NCI-H510A (cell line): ENCODE results near the gene ADARB2.

Experiments used
- DNase-seq: peaks from one replicate; lab custom pipeline; 2025; lab: John Stamatoyannopoulos, UW

ADARB2 gene

DNA sequence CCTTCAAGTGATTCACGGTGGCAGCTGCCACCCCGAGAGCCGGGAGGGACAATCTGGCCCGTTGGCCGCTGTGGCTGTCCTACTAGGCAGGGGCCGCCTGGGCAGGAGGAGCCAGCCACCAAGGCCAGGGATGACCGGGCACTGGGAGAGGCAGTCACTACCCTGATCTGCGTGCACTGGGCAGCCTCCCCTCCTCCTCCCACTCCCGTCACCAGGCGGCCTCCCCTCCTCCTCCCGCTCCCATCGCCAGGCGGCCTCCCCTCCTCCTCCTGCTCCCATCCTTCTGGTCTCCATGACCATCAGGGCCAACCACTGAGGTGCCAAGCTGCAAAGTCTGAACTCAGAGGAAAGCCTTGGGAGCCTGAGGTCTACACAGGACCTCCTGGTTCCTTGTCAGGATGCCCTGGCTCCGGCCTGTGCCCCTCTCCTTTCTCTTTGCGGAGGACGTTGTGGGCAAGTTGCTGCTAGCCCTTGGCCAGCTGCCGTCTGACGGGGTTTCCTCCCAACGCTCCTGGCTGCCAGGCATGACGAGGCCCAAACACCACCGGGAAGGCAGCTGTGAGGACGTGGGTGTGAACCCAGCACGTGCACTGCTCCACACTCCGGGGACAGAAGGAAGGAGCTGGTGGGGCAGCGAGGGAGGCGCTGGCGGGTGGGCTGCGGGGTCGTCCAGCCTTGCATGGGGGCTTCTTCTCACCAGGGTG lies 550.0 kb downstream of the ADARB2 start:
- peak; percentile 46 for DNase-seq

- DNase-seq, result no peak
These were observed 550.7 kb downstream of the ADARB2 start for GRCh38 chr10:1186683-1186990.

GRCh38 chr10:1185911-1186682 lies 551.2 kb downstream of the ADARB2 start:
- no peak for DNase-seq

DNA sequence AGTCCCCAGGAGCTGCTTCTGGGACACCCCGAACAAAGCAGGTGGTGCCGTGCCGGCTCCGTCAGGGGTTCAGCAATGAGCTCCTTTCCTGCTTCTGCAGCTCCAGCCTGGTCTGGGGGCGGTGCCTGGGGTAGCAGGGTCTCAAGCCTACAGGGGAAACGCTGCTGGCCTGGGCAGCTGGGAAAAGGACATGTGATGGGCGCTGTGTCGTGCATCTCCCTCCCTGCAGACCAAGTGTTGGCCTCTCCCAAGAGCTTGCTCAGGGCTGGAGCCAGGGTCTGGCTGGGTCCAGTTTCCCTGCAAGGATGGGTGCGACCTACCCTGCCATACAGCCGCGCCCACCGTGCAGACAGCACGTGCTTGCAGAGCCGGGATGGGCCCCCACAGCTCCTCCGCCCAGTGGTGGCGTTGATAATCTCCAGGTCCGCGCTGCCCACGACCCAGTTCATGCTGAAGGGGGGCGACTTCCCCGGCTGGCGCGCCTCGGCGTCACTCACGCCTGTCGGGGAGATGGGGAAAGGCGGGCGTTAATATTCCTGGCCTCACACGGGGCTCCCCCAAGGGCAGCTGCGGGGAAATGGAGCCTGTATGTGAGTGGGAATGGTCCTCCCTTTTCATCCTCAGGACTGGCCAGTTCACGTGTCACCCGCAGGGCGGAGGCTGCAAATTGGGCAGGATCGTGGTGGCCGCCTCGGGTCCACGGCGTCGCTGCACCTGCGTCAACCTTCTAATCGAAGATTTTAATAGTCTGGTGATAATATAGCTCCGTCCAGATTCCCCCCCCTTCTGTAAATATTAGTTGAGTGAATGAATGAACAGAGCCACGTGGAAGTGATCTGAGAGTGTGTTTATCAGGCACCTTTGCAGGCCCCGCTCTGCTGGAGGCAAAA lies 552.5 kb downstream of the ADARB2 start:
- DNase-seq, result no peak

- DNase-seq, result no peak
These were observed 553.6 kb downstream of the ADARB2 start for GRCh38 chr10:1183701-1184100.

DNA sequence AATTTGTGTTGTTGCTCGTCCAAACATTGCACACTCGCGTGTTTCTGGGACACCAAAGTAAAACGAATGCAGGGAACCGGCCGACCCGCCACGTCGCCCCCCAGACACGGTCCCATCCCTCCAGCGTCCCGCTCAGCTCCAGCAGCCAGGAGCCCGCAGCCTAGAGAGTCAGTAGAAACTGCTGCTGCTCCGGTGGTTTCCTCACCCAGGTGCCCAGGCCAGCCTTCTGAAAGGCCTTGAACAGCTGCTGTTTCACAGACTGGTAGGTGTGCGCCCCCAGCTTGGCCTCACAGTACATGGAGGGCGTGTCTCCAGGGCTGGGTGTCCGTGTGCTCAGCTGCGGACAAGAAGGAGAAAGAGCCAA lies 554.3 kb downstream of the ADARB2 start:
- peak; percentile 91 for DNase-seq

DNA sequence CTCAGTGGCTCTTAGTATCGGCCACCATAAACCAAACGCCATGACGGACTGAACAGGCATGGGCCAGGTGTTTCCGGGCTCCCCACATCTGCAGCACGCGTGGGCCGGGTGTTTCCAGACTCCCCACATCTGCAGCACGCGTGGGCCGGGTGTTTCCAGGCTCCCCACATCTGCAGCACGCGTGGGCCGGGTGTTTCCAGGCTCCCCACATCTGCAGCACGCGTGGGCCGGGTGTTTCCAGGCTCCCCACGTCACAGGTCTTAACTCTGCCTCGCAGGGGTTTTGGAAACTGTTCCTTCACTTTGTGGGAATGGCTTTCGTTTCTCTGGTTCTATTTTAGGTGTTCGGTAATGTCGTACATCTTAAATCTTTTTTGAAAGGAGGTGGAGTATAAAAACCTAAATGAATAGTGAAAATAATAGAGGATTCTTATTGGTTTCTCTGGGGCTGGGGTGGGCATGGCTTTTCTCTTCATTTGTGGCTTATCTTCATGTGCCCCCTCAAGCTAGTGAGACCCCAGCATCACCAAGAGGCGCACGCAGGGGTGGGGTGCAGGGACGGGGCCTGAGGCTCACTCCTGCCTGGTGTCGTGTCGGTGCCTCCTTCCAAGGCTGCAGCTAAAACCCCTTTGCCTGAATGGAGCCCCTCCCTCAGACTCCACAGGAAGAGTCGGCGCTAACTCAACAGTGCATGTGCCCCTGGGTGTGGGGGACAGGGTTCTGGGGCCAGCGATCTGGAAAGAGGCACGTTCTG lies 554.9 kb downstream of the ADARB2 start:
- DNase-seq, result no peak

- DNase-seq, result no peak
These were observed 556.5 kb downstream of the ADARB2 start for GRCh38 chr10:1180836-1181235.

DNA sequence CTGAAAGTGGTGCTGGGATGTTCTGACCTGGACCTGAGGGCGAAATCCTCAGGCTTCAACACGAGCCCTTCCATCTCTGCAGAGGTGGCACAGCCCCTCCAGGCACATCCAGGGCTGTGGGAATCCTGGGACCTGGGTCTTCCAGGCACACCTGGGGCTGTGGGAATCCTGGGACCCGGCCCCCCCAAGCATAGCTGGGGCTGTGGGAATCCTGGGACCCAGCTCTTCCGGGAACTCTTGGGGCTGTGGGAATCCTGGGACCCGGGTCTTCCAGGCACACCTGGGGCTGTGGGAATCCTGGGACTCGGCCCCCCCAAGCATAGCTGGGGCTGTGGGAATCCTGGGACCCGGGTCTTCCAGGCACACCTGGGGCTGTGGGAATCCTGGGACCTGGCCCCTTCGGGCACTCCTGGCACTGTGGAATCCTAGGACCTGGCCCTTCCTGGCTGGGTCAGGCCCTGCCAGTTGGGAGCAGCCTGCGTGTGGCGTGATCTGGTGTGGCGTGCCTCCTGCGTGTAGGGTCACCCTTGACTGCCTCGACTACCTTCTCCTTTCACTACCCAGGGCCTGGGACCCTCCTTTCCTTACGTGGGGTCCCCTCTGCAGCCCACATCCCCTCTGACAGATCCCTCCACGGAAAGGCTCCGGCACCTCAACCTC lies 557.1 kb downstream of the ADARB2 start:
- no peak for DNase-seq

- no peak for DNase-seq
These were observed 557.8 kb downstream of the ADARB2 start for GRCh38 chr10:1179346-1180070.

DNA sequence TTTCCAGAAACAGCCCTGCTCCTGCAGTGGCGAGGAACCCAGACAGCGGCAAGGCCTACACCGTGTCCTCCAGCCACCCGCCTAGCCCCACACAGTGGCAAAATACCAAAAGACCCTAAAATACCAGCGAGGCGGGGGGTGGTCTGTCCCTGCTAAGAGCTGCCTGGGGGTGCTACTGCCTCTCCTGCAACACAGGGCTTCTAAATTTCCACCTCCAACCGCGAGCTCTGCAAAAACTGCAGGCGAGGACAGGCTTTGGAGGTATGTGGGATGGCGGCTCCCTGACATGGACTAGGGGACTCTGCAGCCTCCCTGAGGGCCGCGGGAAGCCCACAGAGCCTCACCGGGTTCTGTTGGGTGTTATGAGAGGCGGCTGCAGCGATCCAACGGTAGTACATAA lies 558.8 kb downstream of the ADARB2 start:
- no peak for DNase-seq

DNA sequence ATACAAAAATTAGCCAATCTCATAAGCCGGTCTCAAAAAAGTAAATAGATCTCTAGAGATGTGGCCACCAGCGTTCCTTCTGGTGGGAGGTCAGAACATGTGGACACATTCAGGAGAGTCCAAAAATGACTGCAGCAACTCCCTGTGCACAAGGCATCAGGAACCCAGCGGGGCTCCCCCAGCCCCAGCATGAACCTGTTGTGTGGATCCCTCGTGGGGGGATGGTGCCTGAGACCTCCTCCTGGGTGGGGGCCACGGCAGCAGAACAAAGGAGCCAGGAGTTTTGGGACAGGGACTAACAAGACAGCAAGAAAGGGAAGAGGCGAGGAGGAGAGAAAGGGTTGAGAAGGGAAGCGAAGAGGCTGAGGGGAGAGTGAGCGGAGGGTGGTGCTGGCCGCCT lies 559.4 kb downstream of the ADARB2 start:
- DNase-seq, result no peak

GRCh38 chr10:1175956-1176565 lies 561.3 kb downstream of the ADARB2 start:
- DNase-seq, result no peak

DNA sequence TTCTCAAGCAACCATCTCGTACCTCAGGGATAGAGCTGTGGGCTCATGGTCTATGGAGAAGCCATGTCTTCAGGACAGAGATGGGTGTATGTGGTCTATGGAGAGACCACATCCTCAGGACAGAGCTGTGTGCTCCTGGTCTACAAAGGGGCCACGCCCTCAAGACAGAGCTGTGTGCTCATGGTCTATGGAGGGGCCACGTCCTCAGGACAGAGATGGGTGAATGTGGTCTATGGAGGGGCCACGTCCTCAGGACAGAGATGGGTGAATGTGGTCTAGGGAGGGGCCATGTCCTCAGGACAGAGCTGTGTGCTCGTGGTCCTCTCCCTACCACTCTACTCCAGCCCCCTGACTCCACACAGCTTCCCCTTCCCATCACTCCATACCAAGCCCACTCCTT lies 563.3 kb downstream of the ADARB2 start:
- no peak for DNase-seq

GRCh38 chr10:1173091-1173490 lies 564.2 kb downstream of the ADARB2 start:
- no peak for DNase-seq

GRCh38 chr10:1172256-1172984 lies 564.9 kb downstream of the ADARB2 start:
- no peak for DNase-seq

DNA sequence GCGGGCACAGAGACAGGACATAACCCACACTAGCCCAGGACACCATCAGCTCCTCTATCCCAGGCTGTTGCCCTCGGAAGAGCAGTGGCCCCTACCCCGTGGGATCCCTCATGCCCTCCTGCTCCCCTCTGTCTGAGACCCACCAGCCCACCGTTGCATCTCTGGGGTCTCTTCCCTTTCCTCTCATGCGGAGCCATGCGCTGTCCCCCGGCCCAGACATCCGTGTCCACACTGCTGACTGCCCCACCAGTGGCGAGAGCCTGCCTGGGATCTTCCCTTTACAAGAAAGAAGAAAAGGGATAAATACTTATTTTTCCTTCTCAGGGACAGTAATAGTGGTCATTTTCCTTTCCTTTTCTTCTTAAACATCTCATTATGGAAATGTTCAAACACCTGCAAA lies 565.7 kb downstream of the ADARB2 start:
- DNase-seq, result no peak

- DNase-seq, result no peak
These were observed 566.1 kb downstream of the ADARB2 start for GRCh38 chr10:1171182-1171581.

DNA sequence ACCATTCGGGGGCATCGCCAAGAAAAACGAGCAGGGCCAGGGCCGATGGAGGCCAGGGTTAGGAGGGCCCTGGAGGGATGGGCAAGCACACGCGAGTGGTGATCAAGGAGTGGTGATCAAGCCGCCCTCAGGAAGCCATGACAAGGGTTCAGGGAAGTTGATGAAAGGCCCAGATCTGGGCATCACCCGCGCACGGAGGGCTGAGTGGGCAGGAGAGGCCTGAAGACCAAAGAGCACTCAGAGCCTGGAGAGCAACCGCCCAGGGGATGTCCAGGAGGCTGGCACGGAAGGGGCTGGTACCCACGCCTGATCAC lies 566.5 kb downstream of the ADARB2 start:
- no peak for DNase-seq
